ENCODE results near the gene SULT1C2. TPM values are rescaled to one million over a fixed set of nuclear protein-coding genes. Genes with fewer than 3 reads are reported as not detected.

Gene SULT1C2
- total RNA-seq, 1 experiment from 2014 or later = 2.0 TPM

DNA sequence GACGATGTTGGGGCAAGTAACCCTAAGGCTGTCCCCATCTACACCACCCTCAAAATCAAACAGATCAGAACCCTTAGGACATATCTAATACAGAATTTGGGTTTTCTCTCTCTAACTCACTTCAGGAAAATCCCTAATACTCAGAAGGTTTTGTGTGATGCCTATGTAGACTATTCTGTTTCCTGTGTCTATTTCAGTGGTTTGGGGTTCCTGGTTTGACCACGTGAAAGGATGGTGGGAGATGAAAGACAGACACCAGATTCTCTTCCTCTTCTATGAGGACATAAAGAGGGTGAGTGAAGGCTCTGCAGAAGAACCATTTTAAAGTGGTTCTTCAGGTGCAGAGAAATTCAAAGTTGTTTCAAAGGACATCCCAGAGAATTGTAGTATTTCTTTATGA, 16.3 kb downstream of the SULT1C2 start:
- peaks cover 4% of the 10 kb centered on the region for H3K9me3 Mint-ChIP-seq (ENCODE audit: low read depth, unreplicated experiment)
- intact Hi-C loops (cut with micrococcal nuclease; ENCODE audit: unreplicated experiment) = no loop called here
- DNase-seq = no peak
- no peak overlapping the region for H3K4me3 Mint-ChIP-seq (ENCODE audit: low read depth, unreplicated experiment)
- H3K4me1 Mint-ChIP-seq (ENCODE audit: low read depth, unreplicated experiment) = no peaks in the 10 kb centered on the region
- no TSS peak for BruUV-seq (replicated peaks)
- CTCF ChIA-PET = no interaction called here
- H3K36me3 Mint-ChIP-seq (ENCODE audit: insufficient read depth, unreplicated experiment) = no peaks in the 10 kb centered on the region
- no peak overlapping the region for H3K27ac Mint-ChIP-seq (ENCODE audit: unreplicated experiment)
- TF ChIP-seq, protein P1, sequence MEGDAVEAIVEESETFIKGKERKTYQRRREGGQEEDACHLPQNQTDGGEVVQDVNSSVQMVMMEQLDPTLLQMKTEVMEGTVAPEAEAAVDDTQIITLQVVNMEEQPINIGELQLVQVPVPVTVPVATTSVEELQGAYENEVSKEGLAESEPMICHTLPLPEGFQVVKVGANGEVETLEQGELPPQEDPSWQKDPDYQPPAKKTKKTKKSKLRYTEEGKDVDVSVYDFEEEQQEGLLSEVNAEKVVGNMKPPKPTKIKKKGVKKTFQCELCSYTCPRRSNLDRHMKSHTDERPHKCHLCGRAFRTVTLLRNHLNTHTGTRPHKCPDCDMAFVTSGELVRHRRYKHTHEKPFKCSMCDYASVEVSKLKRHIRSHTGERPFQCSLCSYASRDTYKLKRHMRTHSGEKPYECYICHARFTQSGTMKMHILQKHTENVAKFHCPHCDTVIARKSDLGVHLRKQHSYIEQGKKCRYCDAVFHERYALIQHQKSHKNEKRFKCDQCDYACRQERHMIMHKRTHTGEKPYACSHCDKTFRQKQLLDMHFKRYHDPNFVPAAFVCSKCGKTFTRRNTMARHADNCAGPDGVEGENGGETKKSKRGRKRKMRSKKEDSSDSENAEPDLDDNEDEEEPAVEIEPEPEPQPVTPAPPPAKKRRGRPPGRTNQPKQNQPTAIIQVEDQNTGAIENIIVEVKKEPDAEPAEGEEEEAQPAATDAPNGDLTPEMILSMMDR (IDR thresholded peaks at IDR 0.05; ENCODE audit: unreplicated experiment) = no peak
- peaks cover 18% of the 10 kb centered on the region for H3K27me3 Mint-ChIP-seq (ENCODE audit: unreplicated experiment)

DNA sequence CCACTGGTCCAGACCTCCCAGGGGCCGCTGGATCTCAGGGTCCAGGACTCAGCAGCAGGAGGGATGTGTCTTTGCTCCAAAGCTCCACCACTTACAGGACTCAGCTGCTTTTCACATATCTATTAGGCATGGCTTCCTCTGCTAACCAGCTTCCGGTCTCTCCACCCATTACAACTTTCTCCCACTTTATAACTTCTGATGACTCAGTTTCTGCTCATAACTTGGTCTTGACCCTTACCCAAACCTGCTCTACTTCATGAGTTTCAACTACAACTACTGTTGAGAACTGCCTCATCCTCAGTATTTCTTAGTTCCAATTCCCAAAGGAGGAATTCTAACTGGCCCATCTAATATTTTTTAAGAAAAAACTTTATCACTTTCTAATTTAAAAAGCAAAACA, 17.2 kb downstream of the SULT1C2 start:
- H3K9me3 Mint-ChIP-seq (ENCODE audit: low read depth, unreplicated experiment) = peaks cover 4% of the 10 kb centered on the region
- intact Hi-C loops (cut with micrococcal nuclease; ENCODE audit: unreplicated experiment) = no loop called here
- no TSS peak for BruUV-seq (replicated peaks)
- no peak for DNase-seq
- peaks cover 18% of the 10 kb centered on the region for H3K27me3 Mint-ChIP-seq (ENCODE audit: unreplicated experiment)
- H3K27ac Mint-ChIP-seq (ENCODE audit: unreplicated experiment) = no peak overlapping the region
- CTCF ChIA-PET = no interaction called here
- H3K4me1 Mint-ChIP-seq (ENCODE audit: low read depth, unreplicated experiment) = no peaks in the 10 kb centered on the region
- TF ChIP-seq, protein P1 (IDR thresholded peaks at IDR 0.05; ENCODE audit: unreplicated experiment) = no peak
- H3K4me3 Mint-ChIP-seq (ENCODE audit: low read depth, unreplicated experiment) = no peak overlapping the region
- no peaks in the 10 kb centered on the region for H3K36me3 Mint-ChIP-seq (ENCODE audit: insufficient read depth, unreplicated experiment)

DNA sequence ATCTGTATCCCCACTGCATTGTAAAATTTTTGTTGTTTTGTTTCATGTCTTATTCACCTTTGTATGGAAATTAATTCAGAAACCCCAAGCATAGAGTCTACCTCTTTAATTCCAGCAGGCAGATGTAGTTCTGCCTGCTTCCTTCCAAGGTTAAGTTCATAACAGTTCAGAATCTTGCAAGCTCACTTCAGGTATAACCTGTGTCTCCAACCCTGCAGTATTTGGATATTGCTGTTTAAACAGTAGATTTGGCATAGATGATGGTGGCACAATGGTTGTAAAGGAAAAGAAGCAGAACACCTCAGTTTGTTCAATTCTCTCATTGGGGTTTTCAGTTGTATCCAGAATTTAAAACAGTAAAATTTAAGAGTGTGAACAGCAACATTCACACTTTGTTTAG, 21.2 kb downstream of the SULT1C2 start:
- H3K27ac Mint-ChIP-seq (ENCODE audit: unreplicated experiment) = no peak overlapping the region
- TF ChIP-seq, protein P1 (IDR thresholded peaks at IDR 0.05; ENCODE audit: unreplicated experiment) = no peak
- H3K9me3 Mint-ChIP-seq (ENCODE audit: low read depth, unreplicated experiment) = peaks cover 4% of the 10 kb centered on the region
- H3K4me3 Mint-ChIP-seq (ENCODE audit: low read depth, unreplicated experiment) = no peak overlapping the region
- CTCF ChIA-PET = no interaction called here
- H3K27me3 Mint-ChIP-seq (ENCODE audit: unreplicated experiment) = no peaks in the 10 kb centered on the region
- BruUV-seq (replicated peaks) = no TSS peak
- no peaks in the 10 kb centered on the region for H3K36me3 Mint-ChIP-seq (ENCODE audit: insufficient read depth, unreplicated experiment)
- DNase-seq = no peak
- intact Hi-C loops (cut with micrococcal nuclease; ENCODE audit: unreplicated experiment) = no loop called here
- peaks cover 11% of the 10 kb centered on the region for H3K4me1 Mint-ChIP-seq (ENCODE audit: low read depth, unreplicated experiment)

DNA sequence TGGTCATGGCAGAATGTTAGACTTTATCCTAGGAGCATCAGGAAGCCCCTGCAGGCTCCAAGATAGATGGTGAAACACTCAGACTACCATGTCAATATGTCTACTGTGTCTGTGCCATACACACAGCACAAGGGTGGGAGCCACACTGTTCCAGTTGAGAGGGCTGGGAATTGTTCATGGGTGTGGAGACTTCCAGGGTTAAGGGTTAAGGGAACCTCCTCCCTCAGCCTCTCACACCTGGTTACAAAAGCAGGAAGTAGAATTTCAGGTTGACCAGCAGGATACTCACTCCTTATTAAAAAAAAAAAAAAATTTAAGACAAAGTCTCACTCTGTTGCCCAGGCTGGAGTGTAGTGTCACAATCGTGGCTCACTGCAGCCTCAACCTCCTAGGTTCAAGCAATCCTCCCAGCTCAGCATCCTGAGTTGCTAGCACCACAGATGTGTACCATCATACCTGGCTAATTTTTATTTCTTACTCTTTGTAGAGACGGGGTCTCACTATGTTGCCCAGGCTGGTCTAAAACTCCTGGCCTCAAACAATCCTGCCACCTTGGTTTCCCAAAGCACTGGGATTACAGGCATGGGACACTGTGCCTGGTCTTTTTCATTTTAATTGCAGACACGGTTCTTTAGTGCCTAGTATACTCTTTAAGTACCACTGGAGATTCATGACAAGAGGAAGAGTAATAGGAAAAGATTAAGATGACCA, 26.0 kb downstream of the SULT1C2 start:
- DNase-seq = no peak
- Mint-ChIP-seq H3K27me3 (ENCODE audit: unreplicated experiment) (no peaks in the 10 kb centered on the region), H3K27ac (ENCODE audit: unreplicated experiment) (peak overlapping the region; percentile 39), H3K9me3 (ENCODE audit: low read depth, unreplicated experiment) (no peaks in the 10 kb centered on the region), H3K36me3 (ENCODE audit: insufficient read depth, unreplicated experiment) (no peaks in the 10 kb centered on the region), H3K4me1 (ENCODE audit: low read depth, unreplicated experiment) (peaks cover 28% of the 10 kb centered on the region), H3K4me3 (ENCODE audit: low read depth, unreplicated experiment) (no peak overlapping the region)
- no TSS peak for BruUV-seq (replicated peaks)
- intact Hi-C loops (cut with micrococcal nuclease; ENCODE audit: unreplicated experiment) = no loop called here
- CTCF ChIA-PET = no interaction called here
- TF ChIP-seq, protein P1 (IDR thresholded peaks at IDR 0.05; ENCODE audit: unreplicated experiment) = no peak

All from Calu3 (cell line).